HG02943 (cell line): ENCODE measurements around the gene MLLT3.

Source experiments
- ATAC-seq: cut with Tn5 transposase; IDR thresholded peaks from one replicate; pipeline ENCODE4 v1.9.1; 2021; ENCODE audit warnings: mild to moderate bottlenecking, low read depth, moderate library complexity; ENCODE audit not compliant: unreplicated experiment

The MLLT3 gene

DNA sequence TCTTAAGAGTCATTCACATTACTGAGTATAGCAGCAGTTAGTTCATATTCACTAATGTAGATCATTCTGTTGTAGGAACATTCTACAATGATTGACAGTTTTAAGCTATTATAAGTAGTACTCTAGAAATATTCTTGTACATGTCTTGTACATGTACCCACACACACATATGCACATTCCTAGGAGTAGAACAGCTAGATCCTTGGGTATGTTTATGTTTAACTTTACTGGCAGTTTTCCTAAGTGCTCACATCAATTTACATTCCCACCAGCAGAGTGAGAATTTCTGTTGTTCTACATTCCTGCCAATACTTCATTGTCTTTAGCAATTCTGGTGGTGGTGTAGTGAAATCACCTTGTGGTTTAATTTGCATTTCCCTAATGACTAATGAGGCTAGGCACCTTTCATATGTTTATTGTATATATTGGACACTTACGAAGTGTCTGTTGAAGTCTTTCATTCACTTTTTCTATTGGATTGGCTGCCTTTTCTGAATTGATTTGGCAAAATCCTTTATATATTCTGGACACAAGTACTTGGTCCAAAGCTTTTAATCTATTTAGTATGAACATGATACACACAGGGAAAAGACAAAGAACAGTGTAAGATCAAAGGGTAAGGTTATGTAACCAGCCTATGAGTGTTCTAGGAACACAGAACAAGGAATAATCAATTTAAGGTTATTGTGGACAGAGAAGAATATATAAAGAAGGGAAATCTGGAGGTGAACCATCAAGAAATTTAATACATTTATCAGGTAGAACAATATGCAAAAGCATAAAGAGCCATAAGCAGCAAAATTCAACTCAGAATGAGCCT, 95.6 kb downstream of the MLLT3 start:
- ATAC-seq = peak; percentile 67

DNA sequence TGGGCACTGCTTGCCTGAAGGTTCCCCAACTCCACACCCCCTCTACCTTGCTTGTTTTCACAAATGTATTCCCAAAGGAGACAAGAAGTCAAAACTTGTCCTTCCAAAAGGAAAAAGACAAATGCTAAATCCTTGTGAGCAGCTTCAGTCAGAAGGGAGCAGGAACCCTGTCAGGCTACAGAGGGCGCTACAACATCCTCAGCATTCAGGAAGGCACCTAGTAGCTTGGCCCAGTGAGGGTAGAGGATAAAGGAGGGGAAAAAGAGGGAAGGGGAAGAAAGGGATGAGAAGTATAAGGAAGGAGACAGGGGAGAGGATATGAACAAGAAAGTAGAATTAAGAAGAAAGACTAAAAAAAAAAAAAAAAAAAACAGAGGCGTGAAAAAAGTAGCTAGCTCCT, 97.5 kb downstream of the MLLT3 start:
- no peak for ATAC-seq

DNA sequence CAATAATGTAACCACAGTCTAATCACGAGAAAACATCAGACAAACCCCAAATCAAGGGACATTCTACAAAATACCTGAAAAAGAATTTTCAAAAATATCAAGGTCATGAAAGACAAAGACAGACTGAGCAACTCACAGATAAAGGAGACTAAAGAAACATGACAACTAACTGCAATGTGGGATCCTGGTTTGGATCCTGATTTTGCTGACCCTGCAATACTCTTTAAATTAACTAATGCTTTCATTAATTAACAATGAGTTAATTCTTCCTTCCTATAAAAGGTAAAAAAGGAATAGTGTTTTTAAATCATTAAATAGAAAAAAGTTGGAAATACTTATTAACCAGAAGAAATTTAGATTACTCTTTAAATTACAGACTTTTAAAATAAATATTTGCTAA, 103.6 kb downstream of the MLLT3 start:
- ATAC-seq = no peak

DNA sequence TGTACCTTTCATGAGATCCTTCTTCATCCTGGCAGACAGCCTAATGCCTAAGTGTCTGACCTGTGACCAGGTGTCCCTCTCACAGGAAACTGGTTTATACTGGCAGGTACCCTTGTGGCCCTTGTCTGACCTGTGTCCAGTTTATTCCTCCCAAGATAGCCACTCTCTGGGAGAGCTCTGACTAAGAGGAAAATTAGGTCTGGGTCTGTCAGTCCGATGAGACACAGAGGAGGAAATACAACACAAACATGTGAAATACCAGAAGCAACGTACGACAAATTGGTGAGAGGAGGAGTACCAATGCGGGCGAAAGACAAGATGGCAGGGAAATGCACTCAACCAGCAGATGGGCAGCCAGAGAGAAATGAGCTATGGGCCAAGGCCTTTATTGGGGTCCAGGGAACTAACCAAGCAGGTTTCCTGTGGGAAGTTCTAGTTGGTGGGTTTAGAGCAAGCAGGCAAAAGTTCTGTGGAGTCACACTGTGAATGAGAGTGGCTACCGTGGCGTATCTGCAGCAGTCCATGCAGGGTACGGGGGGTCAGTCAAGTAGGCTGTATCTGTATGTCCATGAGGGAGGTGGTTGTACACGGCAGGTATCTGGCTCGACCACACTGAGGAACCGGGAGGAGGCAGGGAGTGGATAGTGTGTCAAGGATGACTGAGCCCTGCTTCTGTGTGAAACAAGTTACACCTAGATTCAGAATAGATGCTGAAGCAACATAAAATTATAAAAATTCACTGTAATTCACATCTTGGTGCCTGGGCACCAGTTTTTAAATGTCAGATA, 109.0 kb downstream of the MLLT3 start:
- ATAC-seq = no peak

DNA sequence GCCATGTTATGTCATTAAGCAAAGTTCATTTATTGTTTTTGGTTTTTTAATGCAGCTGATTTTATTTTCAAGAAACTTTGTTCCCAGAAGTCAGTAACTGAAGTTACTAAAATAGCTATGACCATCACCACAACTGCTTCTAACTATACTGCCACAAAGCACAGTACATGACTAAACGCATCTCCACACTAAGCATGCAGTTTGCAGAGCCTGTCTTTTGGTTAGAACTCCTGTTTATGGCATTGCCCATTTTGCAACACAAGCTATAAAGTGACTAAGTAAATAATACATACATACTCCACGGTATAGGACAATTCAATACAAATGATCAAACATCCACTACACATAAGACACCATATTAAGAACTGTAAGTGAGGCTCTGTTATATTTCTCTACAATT, 109.7 kb downstream of the MLLT3 start:
- ATAC-seq = no peak

DNA sequence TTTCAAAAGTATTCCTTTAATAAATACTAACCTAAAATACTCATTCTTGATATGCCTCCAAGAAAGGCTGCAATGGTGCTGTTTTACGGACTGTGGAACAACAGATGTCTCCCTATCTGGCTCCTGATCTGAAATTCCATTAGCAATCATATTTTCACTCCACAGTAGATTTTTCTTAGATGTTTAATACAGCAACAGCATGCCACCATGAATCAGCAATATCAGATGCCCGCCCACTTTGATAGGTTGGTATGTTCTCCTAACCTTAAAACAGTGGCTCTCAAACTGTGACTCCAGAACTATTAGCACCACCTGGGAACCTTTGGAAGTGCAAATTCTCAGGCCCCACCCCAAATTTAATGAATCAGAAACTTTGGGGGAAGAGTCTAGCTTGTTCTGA, 110.2 kb downstream of the MLLT3 start:
- ATAC-seq = no peak

DNA sequence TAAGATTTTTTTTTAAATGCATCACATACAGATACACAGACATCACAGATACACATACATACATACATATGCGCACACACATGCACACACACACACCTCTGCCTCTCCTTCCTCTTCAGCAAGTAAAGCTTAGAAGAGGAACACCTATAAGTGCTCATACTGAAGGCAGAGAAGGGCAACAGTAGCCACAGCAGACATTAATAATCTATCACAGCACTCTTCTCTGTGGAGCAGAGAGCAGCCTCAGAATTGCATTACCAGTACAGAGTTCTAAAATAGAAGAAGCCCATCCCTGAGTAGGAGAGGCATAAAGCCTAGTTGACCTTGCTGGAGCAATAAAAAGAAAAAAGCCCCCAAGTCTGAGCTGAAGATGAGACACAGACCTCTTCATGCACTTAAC, 110.6 kb downstream of the MLLT3 start:
- no peak for ATAC-seq

DNA sequence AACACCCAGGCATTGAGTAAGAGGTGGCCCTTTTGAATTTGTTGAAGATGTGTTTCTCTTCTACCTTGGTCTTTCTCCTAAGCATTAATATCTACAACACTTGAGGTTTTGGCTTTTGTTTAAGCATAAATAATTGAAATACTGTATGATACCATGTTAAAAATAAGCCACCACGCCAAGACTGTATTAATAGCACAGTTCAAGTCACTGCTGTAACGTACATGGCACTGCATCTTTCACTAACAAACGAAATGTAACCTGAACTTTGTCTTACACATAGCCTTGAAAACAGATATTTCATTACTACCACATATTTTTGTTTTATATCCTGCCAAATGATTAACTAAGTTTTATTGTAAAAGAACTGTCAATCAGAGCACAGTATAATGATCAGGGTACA, 112.8 kb downstream of the MLLT3 start:
- no peak for ATAC-seq

DNA sequence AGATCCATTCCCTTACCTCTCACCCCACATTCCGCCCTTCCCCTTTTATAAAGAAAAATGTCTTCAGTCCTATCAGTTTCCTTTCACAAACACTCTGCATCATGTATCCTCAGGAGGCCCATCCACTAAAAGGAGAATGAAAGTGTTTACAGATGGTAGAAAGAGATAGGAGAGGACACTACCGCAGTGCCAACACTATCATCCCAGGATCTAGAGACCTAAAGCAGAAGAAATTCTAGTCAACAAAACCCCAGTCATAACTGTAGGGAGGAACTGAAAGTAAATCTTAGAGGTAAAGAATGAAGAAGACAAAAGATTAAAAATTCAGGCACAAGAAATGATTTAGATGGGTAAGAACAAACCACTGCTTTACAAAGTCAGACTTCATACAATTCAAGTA, 114.1 kb downstream of the MLLT3 start:
- no peak for ATAC-seq

DNA sequence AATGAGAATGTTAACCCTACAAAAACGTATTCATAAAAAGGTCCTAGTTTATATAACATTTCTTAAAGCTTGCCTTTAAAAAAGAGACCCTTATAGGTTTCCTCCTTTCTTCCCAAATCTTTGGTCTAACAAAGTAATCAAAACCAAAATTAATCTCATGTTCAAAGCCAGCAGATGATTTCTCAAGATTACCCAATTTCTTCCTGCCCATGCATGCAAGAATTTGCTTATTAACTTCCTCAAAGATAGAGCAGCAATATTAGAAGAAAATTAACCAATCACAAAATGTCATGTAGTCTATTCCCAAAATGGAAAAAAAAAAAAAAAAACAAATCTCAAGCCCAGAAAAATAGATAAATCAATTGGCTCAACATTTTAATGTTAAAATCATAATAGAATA, 114.9 kb downstream of the MLLT3 start:
- no peak for ATAC-seq

DNA sequence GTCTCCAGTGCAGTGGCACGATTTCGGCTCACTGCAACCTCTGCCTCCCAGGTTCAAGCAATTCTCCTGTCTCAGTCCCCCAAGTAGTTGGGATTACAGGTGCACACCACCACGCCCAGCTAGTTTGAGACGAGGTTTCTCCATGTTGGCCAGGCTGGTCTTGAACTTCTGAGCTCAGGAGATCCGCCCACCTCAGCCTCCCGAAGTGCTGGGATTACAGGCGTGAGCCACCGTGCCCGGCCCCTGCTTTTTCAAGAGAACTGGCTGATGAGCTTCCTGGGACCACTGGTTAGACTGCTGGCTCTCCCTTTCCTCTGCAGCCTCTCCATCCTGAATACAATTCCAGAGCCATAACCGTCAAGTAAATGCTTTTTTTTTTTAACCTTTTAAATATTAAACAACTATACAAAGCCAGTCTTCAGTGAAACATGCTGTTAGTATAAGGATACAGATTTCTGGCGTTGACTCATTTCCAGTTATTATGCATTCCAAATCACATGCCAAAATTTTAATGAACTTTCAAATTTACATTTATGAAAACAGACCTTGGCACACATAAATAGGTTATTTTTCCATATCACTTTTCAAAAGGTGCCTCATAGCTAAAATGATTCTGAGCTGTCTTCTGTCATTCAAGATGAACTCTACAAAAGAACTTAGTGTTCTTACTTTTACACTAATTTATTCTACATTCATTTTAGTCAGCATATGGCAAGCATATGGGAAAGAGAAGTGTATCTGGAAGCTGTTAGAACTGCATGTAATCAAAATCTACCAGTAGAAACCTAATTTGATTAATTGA, 116.0 kb downstream of the MLLT3 start:
- ATAC-seq = no peak

DNA sequence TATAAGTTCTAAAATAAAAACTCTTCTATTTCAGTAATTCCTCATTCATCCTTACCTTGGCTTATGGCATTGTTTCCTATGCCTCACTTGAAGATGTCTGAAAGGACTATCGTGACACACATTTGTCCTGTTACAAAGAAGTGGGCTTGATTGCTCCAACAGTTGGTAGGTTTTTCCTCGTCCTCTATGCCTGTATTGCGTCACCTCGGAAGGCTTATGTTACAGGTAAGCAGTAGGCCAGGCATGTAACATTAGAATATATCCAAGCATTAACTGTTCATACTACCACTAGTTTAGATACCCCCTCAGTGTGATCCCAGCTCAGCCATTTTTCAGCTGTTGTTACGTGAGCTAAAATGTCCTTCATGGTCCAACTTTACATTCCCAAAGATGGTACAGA, 116.7 kb downstream of the MLLT3 start:
- no peak for ATAC-seq

DNA sequence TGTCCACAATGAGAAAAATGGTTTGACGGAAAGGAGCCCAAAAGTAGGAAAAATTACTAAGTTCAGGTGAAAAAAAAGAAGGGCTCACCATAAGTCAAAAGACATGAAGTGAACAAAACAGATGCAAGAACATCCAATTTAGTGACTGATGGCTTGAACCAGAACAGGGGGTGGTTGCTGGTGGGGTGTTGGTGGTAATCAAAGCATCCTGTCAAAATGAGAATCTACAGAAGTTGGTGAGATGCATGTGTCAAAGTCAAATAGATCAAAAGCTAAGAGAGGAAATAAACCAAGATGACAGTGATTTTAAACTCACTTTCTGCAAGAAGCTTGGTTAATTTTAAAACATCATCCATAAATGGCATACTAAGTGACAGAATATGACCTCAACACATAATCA, 117.4 kb downstream of the MLLT3 start:
- ATAC-seq = no peak

DNA sequence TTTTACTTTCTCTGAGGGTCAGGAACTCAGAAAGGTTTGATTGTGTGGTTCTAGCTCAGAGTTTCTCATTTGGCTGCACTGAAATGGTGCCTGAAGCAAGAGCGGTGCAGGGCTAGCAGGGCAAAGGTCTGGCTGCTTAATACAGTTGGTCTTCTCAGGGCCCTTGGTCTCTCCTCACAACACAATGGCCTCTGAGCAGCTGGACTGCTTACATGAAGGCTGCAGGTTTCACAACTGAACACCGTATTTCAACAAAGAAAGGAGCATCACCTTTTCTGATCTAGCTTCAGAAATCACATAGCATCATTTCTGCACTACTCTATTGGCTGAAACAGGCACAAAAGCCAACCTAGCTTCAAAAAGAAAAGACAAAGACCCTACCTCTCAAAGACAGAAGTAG, 122.2 kb downstream of the MLLT3 start:
- ATAC-seq = no peak

DNA sequence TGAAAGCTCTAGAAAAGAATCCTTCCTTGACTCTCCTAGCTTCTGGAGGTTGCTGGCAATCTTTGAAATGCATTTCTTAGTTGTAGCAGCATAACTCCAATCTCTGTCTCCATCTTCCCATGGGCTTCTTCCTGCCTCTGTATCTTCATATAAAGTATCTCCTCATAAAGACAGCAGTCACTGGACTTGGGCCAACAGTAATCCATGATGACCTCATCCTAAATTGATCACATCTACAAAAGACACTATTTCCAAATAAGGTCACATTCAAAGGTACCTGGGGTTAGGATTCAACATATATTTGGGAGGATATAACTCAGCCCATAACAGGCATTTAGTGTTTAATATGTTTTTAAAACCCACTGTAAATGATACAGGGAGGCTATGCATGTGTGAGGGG, 123.3 kb downstream of the MLLT3 start:
- no peak for ATAC-seq

DNA sequence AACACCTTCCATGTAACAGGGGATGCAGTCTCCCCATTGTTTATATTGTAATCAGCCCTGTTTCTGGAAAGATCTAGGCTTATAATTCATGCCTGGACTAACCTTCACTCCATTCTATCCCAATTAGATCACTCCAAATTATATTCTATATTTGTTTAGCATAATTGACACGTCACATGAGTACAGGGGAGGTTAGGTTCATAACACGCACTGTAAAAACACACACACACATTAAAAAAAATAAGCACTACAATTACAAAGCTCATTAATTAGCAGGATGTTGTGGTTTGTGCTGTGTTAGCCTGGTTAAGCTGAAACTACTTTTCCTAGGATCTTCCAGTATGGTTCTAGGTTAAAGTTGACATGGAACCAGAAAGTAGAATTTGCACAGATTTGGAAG, 126.0 kb downstream of the MLLT3 start:
- no peak for ATAC-seq

DNA sequence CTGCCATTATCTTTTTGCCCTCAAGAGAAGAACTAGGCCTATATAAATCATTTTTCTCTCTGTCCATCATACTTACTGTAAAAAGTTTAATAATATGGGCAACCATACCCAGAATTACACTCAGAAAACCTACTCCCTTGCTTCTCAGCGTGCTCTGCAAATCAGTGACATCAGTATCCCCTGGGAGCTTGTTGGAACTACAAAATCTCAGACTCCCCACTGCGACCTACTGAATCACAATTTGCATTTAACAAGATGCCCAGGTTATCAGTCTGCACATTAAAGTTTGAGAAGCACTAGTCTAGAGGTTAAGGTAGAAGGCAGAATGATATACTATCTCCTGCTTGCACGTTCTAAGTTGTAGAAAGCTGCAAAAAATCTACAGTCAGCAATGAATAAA, 127.2 kb downstream of the MLLT3 start:
- no peak for ATAC-seq

DNA sequence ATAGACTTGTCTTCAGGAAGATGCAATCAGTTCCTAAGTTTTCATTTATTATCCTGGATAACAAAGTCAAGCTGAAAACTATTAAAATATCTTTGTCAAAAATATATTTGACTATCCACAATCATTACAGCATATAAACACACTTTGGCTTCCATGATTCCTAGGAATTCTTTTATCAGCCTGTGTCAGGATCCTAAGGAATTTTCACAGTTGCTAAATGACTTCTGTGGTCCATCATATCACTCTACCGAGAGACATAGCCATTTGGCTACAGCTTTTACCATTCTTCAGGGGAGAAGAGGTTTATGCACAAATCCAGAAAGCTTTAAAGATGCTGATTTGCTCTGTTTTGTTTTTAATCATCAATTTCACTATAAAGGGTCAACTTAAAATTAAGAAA, 128.3 kb downstream of the MLLT3 start:
- ATAC-seq = no peak

DNA sequence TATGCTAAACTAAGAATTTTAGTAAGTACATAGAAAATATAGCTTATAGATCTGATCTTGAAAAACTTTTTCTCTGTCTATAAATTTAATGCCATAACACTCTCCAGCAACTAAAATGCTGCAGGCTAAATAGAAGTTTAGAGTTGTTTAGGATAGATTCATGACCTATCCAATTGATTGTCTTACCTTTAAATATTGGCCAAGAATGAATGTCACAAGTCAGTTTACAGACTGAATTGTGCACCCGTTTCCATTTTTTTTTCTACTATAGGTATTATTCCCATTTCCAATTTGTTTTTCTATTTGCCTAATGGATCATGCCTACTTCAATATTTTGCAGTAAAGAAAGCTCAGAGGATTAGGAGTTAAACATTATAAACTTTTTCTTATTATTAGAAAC, 129.5 kb downstream of the MLLT3 start:
- ATAC-seq = no peak

DNA sequence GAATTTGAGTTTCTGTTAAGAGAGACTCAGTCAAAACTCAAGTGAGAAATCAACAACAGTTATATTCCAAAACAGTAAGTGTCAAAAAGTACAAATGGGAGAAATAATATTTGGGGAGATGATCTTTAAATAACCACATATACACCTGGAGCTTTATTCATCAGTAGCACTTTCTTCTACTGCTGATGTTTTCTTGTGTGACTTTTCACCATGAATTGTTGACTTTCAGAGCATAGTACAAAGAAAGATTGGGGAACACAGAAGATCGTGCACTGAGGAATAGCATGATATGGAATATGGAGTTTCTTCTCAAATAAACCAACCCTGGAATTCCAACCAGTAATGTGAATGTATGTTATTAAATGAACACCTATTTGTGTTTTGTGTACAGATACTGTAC, 130.7 kb downstream of the MLLT3 start:
- ATAC-seq = no peak

DNA sequence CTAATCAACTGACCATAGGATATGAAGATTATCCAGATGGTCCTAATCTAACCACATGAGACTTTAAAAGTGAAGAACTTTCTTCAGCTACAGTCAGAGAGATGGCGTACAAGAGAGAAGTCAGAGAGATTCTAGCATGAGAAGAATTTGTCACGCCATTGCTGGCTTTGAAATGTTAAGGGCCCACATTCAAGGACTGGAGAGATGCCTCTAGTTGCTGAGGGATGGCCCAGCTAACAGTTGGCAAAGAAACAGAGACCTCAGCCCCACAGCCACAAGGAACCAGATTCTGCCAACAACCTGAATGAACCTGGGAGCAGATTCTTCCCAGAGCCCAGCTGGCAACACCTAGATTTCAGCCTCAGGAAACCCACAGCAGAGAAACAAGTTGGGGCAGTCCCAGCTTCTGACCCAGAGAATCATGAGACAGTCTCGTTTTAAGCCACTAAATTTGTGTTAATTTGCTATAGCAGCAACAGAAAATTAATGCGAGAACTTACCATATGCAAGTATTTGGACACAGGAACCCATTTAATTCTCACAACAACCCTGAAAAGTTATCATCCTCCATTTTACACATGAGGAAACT, 132.0 kb downstream of the MLLT3 start:
- no peak for ATAC-seq
